PFSK-1 (cell line): Measurements from ENCODE around the gene TRIM33.

Experiments used
- POLR2AphosphoS5 ChIP-seq: IDR thresholded peaks from 2 replicates; pipeline ENCODE4 v1.6.1; 2012; ENCODE audit warnings: low read depth, mild to moderate bottlenecking, control low read depth, low read length, moderate library complexity
- SIN3A ChIP-seq: IDR thresholded peaks from 2 replicates; pipeline ENCODE4 v1.6.1; 2012; ENCODE audit warnings: mild to moderate bottlenecking, low read length, moderate library complexity, borderline replicate concordance; ENCODE audit not compliant: insufficient read depth
- TAF1 ChIP-seq: IDR thresholded peaks from 2 replicates; pipeline ENCODE4 v1.6.1; 2012; ENCODE audit warnings: low read length, control low read depth, borderline replicate concordance; ENCODE audit not compliant: insufficient read depth
- TF ChIP-seq, protein P1 (sequence below), 2 experiments: IDR thresholded peaks; 2 replicates each; pipeline versions ENCODE4 v1.6.1 to v1.8.0; 2011 to 2012; ENCODE audit warnings: low read depth in 2 of 2, low read length in 2 of 2, control low read depth in 1 of 2, inconsistent platforms in 1 of 2, mild to moderate bottlenecking in 1 of 2, moderate library complexity in 1 of 2; ENCODE audit not compliant: insufficient read depth in 1 of 2

DNA sequence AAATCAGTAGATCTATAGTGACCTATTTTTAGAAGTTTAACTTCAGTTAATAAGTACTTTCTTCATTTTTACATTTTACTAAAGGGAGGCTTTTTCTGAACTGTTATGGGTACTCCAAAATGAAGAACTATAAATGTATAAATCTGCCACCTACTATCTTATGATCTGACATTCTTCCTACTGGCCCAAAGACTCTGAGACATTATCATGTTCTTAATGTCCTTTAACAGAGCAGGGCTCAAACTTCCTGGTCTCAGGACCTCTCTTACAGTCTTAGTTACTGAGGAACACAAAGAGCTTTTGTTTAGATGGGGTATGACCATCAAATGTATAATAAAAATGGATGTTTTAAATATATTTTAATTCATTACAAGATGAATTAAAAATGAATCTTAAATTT, 8.9 kb downstream of the TRIM33 start:
- no peak for TF ChIP-seq SIN3A
- TF ChIP-seq POLR2AphosphoS5: no peak
- no peak for TF ChIP-seq TAF1
- TF ChIP-seq, protein P1, sequence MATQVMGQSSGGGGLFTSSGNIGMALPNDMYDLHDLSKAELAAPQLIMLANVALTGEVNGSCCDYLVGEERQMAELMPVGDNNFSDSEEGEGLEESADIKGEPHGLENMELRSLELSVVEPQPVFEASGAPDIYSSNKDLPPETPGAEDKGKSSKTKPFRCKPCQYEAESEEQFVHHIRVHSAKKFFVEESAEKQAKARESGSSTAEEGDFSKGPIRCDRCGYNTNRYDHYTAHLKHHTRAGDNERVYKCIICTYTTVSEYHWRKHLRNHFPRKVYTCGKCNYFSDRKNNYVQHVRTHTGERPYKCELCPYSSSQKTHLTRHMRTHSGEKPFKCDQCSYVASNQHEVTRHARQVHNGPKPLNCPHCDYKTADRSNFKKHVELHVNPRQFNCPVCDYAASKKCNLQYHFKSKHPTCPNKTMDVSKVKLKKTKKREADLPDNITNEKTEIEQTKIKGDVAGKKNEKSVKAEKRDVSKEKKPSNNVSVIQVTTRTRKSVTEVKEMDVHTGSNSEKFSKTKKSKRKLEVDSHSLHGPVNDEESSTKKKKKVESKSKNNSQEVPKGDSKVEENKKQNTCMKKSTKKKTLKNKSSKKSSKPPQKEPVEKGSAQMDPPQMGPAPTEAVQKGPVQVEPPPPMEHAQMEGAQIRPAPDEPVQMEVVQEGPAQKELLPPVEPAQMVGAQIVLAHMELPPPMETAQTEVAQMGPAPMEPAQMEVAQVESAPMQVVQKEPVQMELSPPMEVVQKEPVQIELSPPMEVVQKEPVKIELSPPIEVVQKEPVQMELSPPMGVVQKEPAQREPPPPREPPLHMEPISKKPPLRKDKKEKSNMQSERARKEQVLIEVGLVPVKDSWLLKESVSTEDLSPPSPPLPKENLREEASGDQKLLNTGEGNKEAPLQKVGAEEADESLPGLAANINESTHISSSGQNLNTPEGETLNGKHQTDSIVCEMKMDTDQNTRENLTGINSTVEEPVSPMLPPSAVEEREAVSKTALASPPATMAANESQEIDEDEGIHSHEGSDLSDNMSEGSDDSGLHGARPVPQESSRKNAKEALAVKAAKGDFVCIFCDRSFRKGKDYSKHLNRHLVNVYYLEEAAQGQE (IDR thresholded peaks at IDR 0.05; ENCODE audit: insufficient read depth in 1 of 2, low read depth in 2 of 2, low read length in 2 of 2): no peak
